ENCODE measurements around the gene FATE1.

DNA sequence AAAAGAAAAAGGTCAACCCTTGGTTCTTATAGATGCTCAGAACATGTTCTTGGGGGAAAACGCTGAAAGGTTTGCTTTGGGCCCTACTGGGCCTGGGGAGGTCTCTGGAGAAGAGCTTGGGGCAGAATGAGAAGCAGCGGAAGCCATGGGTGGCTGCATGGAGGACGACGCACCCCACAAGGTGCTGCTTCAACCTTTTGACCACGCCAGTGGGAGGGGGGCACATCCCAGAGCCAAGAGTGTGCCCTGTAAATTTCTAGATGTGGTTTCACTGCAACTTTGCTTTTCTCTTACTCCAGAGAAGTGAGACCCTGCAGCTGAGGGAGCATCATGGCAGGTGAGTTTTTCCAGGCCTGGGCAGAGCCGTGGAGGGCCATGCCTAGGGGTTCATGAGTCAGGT is 17.4 kb upstream of the FATE1 start:
- no peak for TF ChIP-seq YY1 (IDR thresholded peaks at IDR 0.05; ENCODE audit: insufficient read depth, insufficient read length)
- TF ChIP-seq ZNF274 (IDR thresholded peaks at IDR 0.05; ENCODE audit: low read depth, low read length) = no peak
